ENCODE measurements around the gene AZU1.
"Not testable (repeated sequence)": the region's sequence is repeated elsewhere in the genome, so short reads cannot be mapped to it uniquely, and the experiment has no call there.

The AZU1 gene

DNA sequence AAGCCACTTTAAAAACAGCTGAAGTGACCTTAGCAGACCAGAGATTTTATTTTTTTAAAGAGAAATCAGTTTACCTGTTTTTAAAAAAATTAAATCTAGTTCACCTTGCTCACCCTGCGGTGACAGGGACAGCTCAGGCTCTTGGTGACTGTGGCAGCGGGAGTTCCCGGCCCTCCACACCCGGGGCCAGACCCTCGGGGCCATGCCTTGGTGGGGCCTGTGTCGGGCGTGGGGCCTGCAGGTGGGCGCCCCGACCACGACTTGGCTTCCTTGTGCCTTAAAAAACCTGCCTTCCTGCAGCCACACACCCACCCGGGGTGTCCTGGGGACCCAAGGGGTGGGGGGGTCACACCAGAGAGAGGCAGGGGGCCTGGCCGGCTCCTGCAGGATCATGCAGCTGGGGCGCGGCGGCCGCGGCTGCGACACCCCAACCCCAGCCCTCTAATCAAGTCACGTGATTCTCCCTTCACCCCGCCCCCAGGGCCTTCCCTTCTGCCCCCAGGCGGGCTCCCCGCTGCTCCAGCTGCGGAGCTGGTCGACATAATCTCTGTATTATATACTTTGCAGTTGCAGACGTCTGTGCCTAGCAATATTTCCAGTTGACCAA lies 16.7 kb upstream of the AZU1 start:
- peak in 1 of 2 donors; percentile 7 for DNase-seq

DNA sequence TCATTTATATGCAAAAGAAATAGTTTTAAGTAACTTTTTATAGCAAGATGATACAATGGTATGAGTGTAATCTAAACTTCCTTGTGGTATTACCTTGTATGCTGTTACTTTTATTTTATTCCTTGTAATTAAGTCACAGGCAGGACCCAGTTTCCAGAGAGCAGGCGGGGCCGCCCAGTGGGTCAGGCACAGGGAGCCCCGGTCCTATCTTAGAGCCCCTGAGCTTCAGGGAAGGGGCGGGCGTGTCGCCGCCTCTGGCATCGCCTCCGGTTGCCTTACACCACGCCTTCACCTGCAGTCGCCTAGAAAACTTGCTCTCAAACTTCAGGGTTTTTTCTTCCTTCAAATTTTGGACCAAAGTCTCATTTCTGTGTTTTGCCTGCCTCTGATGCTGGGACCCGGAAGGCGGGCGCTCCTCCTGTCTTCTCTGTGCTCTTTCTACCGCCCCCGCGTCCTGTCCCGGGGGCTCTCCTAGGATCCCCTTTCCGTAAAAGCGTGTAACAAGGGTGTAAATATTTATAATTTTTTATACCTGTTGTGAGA lies 16.1 kb upstream of the AZU1 start:
- DNase-seq: no peak

- DNase-seq: peak in 1 of 2 donors; percentile 11
Measured at GRCh38 chr19:812049-812746, 15.4 kb upstream of the AZU1 start.

- peak in 1 of 2 donors; percentile 12 for DNase-seq
Measured at GRCh38 chr19:812747-813218, 14.9 kb upstream of the AZU1 start.

DNA sequence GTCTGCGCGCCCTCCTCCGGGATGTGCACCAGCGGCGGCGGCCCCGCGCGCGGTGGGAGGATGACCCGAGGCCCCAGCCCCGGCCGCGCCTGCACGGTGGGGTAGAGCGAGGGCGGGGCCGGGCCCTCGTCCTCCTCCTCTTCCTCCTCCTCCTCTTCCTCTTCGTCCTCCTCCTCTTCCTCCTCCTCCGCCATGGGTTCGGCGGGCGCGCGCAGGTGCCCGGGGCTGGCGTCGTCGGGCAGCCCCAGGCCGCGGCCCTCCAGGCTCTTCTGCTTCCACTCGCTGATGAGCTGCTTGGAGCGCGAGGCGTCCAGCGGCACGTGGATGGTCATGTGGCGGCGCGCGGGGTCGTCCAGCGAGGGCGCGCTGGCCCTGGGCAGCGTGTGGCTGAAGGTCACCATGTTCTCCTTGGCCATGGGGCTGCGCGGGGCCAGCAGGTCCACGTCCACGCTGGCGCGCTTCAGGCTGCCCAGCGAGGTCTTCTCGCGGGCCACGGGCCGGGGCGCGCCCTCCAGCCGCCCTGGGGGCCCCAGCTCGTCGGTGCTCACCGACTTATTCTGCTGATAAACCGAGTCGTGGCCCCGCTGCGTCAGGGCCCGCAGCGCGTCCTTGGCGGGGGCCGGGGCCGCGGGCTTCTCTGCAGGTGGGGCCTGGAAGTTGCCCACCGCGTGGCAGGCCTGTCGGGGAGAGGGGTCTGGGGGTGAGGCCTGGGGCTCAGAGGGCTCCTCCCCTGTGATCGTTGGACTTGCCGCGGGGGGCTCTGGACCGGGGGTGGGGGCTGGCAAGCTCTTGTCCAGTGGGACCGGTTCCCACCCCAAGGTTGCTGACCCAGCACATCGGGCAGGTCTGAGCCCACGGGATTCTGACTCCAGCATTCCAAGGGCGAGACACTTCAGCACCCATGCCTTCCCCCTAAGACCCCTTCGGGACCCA lies 14.2 kb upstream of the AZU1 start:
- DNase-seq: peak in 1 of 2 donors; percentile 25

DNA sequence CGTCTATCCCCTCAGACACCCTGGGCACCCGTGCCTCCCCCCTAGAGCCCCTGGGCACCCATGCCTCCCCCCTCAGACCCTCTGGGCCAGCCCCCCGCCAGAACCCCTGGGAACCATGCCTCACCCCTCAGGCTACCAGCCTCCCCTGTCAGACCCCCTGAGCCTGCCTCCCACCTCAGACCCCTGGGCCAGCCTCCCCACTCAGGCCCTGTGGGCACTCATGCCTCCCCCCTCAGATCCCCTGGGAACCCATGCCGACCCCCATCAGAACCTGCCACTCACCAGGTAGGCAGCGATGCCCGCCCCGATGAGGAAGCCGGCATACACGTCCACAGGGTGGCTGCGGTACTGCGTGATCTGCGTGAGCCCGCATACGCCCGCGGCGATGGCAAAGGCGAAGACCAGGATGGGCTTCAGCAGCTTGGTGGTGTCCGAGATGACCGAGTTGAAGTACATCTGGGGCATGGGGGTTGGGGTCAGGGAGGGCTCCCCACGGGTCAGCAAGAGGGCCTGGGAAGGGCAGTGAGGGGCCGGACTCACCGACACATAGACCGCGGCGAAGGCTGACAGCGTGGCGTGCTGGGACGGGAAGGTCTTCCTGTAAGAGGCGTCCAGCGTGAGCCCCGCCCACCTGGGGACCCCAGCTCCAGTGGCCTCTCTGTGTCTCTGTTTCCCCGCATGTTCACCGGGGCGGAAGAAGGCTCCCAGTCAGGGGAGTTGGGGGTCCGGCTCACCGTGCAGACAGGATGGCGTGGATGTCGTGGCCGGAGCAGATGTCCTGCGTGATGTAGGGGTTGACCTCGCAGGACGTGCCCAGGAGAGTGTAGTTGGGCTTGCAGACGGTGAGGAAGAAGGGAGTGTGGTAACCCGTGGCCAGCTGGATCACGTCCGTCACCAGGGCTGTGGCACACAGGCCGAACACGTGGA lies 13.2 kb upstream of the AZU1 start:
- peak in 1 of 2 donors; percentile 31 for DNase-seq

GRCh38 chr19:815079-815774 lies 12.4 kb upstream of the AZU1 start:
- DNase-seq: no peak

DNA sequence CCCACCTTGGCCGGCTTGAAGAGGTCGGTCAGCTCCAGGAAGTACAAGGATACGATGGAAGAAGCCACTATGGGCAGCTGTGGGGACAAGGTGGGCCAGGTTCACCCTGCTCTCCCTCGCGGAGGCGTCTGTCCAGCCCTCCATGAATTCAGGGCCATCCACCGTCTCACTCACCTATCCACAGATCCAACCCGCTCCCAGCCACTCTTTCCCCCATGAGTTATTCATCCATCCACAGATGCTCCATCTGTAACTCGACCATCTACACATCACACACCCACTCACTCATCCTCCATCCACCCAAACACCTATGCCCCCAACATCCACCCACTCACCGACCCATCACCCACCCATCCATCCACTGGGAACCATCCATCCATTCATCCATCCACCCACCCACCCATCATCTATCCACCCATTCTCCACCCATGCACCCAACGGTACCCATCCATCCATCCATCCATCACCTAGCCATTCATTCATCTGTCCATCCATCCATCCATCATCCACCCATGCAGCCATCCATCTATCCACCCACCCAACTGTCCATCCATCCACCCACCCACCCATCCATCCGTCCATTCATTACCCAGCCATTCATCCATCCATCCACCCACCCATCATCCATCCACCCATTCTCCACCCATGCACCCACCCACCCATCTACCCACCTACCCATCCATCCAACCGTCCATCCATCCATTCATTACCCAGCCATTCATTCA lies 11.7 kb upstream of the AZU1 start:
- DNase-seq: no peak

DNA sequence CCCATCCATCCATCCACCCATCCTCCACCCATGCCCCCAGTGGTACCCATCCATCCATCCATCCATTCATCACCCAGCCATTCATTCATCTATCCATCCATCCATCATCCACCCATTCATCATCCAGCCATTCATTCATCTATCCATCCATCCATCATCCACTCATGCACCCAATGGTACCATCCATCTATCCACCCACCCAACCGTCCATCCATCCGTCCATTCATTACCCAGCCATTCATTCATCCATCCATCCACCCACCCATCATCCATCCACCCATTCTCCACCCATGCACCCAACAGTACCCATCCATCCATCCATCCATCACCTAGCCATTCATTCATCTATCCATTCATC lies 11.2 kb upstream of the AZU1 start:
- no peak for DNase-seq

GRCh38 chr19:820212-820611 lies 7.4 kb upstream of the AZU1 start:
- not testable (repeated sequence) for DNase-seq

DNA sequence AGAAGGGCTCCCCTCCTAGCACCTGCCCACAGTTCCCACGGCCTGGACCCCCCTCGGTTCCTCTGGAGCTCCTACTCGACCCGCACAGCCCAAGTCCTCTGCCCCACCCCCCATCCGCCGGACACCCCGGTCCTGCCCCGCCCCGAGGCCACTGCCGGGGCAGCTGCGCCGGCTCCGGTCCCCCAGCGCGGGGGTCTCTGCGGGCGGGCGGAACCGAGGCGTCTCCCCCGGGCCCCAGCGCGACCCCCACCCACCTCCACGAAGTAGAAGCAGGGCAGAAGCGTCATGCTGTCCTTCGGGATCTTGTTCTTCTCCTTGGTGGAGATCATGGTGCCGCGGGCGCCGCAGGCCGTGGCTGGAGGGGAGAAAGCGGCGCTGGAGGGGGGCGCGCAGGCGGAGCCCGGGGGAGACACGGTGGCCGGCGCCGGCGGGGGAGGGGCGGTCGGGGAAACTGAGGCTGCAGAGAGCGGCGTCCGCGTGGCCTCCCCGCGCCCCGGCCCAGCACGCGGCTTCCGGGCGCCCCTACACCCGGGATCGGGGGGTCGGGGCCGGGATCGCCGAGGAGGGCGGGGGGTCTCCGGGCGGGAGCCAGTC lies 6.3 kb upstream of the AZU1 start:
- no peak for DNase-seq

DNA sequence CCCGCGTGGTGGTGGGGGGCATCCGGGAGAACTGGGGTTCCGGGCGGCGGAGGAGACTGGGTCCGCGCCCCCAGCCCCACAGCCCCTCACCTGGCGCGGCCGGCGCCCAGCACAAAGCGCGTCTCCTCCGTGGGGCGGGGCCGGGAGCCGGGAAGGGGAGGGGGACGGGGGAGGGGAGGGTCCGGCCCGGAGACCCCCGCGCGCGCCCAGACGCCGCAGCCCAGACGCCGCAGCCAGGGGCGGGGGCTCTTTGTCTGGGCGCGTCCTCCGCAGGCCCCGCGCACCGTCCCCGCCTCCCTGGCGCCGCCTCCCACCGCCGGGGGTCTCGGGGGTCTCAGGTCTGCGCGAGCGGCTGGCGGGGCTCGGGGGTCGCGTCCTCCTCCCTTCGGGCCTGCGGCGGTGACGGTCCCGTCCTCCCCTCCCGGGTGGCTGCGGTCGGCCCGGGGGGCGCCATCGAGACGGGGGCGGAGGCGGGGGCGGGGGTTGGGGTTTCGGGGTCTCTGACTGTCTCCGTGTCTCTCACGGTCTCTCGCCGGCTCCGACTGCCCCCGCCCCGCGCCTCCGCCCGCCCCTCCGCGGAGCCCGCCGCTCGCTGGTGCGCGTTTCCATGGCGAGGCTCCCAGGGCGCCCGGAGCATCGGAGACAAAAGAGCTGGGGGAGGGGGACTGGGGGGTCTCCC lies 5.7 kb upstream of the AZU1 start, which contains the start of gene PLPPR3:
Gene PLPPR3 (minus strand): TSS at position 131 of the 679 bp plus-strand sequence. CDS start 396 bp downstream, outside the sequence.
- no peak for DNase-seq

DNA sequence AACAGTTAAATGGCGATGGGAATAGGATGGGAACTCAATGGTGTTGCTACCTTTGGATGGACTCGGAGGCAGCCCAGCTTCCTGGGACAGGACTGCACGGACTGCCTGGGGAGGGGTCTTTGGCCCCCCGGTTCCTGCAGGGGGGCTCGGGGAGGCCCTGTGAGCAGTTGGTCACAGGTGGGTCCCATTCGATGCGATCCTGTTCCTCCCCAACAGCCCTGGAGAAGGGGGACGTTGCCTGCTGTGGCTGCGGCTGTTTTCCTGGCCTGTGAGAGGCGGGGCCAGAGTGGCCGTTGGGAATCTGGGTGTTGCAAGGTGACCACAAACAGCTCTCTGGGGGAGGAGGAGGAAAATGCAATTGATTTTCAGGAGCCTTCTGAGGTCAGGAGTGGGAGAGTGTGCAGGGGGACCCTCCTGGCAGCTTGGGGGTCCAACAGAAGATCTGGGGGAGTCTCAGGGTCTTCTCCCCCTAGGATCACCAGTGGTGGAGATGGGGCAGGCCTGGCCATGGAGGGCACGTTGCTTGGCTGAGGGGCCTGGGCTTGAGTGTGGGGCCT lies 4.0 kb upstream of the AZU1 start:
- no peak for DNase-seq

DNA sequence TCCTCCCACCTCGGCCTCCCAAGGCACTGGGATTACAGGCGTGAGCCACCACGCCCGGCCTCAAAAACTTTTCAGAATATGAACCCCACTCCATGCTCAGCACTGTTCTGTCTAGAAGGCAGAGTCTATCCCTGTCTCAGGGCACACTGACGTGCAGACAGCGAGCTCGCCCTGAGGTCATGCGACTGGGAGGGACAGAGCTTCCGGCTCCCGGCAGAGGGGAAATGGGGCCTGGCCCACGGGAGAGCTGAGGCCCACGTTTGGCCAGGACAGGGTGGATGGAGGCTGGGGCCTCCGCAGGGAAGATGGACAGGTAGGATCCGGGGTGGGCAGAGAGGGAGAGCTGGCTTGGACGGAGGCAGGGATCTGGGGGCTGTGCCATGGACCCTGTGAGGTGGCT lies 2.8 kb upstream of the AZU1 start:
- DNase-seq: no peak

DNA sequence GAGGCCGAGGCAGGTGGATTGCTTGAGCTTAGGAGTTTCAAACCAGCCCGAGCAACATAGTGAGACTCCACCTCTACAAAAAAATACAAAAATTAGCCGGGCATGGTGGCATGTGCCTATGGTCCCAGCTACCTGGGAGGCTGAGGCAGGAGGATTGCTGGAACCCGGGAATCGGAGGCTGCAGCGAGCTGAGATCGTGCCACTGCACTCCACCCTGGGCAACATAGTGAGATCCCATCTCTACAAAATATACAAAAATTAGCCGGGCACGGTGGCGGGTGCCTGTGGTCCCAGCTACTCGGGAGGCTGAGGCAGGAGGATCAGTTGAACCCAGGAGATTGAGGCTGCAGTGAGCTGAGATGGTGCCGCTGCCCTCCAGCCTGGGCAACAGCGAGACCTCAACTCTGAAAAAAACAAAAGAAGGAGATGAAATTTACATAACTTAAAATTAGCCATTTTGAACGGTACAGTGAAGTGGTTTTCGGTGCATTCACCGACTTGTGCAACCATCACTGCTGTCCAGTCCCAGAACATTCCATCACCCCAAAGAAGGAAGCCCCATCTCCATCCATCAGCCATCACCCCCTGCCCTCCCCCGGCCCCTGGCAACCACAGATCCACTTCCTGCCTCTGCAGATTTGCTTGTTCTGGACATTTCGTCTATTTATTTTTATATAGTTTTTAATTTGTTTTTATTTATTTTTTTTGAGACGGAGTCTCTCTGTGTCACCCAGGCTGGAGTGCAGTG lies 1.6 kb upstream of the AZU1 start:
- DNase-seq: no peak

GRCh38 chr19:827314-827709 lies 325 bp upstream of the AZU1 start:
- no peak for DNase-seq

- no peak for DNase-seq
Measured at GRCh38 chr19:829129-829758, 1.6 kb downstream of the AZU1 start.

All from stimulated activated CD4-positive, alpha-beta T cell treated with anti-CD3 and anti-CD28 coated beads, Interleukin-2, amount 100 ng/mL, for 24 hours (primary cell).